GM19467 (cell line): ENCODE data around the gene SLC1A4.
A peak's percentile ranks its signal among the peaks of the same experiment; 100 is the strongest.
"Not testable (repeated sequence)": the region's sequence is repeated elsewhere in the genome, so short reads cannot be mapped to it uniquely, and the experiment has no call there.

Experiments used
- ATAC-seq: cut with Tn5 transposase; IDR thresholded peaks from one replicate; pipeline ENCODE4 v1.9.1; 2021; ENCODE audit warnings: mild to moderate bottlenecking, moderate library complexity; ENCODE audit not compliant: unreplicated experiment

The SLC1A4 gene

DNA sequence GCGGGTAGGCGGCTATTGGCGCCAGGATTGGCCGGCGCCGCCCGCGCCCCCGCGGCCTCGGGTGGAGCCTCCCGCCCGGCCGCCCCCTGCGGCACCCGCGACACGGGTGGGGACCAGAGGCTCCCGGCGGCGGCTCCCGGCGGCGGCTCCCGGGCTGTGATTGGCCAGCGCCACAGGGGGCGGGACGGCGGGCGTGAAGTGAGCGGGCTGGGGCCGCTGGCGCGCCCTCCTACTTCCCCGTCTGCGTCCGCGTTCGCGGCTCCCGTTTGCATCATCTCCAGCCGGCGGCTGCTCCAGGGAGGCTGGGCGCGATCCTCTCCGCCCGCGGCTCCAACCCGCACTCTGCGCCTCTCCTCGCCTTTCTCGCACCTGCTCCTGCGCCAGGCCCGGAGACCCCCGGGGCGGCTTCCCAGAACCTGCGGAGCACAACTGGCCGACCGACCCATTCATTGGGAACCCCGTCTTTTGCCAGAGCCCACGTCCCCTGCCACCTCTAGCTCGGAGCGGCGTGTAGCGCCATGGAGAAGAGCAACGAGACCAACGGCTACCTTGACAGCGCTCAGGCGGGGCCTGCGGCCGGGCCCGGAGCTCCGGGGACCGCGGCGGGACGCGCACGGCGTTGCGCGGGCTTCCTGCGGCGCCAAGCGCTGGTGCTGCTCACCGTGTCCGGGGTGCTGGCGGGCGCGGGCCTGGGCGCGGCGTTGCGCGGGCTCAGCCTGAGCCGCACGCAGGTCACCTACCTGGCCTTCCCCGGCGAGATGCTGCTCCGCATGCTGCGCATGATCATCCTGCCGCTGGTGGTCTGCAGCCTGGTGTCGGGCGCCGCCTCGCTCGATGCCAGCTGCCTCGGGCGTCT, at the start of gene SLC1A4:
Gene SLC1A4 (plus strand): TSS at position 274 of the 856 bp plus-strand sequence. CDS start 245 bp downstream, at position 519.
- peak; percentile 71 for ATAC-seq

DNA sequence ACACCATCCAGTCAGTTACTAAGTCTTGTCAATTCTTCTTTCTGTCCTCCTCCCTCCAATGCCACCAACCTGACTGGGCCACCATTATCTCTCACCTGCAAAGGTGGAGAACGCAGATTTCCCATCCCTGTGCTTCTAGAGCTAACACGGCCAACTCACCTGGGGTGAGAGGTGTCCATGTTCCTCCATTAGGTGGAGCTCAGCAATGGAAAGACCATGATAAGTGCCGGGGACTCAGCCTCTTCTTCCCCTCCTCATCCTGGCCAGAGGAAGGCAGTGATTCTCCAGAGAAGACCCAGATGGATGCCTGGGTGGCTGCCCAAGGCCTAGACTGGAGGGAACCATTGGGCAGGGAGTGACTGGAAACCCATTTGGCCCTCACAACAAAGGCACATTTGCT, 48.1 kb upstream of the SLC1A4 start:
- no peak for ATAC-seq

DNA sequence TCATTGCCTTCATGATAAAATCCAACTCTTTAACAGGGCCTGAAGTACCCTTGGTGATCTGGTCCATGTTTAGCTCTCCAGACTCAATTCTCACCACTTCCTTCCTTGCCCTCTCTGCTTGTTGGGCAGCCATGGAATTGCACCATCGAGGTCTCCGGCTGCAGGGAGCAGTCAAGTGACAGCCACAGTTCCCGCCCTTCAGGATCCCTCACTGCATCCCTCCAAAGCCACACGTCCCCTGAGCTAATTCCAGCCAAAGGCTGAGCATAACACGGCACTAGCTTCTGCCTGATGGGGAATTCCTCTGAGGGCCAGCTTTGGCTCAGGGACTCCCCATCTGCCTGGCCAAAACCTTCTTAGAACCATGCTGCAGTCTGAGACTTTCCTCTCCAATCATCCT, 47.4 kb upstream of the SLC1A4 start:
- ATAC-seq, result no peak

DNA sequence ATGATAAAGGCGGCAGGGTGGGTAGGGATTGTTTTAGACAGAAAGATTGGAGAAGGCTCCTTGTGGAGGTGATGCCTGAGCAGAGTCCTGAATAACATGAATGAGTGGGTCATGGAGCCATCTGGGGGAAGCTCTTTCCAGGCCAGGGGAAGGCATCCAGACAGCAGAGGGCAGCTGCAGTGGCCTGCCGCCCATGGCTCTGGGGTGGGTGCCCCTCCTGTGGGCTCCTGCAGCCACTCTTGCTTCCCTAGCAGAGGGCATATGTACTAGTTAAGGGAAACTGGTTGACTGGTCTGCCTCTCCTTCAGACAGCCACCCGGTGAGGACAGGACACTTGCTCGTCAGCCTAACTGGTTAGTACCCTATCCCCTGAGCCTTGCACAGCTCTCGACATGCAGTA, 46.5 kb upstream of the SLC1A4 start:
- ATAC-seq, result no peak

DNA sequence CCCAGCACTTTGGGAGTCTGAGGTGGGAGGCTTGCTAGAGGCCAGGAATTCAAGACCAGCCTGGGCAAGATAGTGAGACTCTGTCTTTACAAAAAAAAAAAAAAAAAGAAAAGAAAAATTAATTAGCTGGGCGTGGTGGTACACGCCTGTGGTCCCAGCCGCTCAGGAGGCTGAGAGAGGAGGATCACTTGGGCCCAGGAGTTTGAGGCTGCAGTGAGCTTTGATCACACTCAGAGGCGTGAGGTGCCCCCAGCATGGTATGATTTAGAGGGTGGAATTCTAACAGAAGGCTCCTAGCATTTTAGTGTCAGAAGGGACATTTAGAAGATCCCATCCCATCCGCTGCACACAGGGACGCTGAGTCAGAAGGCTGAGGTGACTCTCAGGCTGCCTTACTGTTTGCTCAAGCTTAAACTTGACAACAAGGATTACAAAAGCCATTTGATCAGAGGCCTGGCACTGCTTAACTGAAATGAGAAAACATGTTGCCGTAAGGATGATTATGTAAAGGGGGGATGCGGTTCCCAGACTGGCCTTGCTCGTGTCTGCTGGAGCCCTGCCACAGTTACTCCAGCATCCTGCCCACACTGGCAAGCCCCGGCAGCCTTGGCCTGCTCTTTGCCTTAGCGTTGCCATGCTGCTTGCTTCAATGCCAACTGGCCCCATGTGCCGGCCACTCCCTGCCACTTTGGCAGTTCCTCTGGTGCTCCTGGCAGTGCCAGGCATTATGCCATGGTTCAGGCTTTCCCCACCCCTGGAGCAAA, 45.6 kb upstream of the SLC1A4 start:
- no peak for ATAC-seq

DNA sequence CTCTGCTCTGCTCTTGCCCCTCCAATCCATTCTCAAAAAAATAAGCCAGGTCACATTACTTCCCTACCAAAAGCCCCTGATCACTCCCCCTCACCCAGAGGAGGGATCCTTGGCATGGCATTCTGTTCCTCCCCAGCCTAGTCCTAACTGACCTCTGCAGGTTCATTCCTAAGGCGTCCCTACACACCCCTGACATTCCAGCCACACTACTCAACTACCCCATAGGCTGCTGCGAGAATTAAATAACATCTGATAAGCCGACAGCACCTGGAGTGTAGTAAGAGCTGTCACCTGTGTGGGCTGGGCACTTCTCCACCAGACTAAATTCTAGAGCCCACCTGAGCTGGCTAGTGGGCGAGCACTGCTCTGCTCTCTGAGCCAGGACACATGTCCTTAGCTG, 44.7 kb upstream of the SLC1A4 start:
- ATAC-seq, result no peak

DNA sequence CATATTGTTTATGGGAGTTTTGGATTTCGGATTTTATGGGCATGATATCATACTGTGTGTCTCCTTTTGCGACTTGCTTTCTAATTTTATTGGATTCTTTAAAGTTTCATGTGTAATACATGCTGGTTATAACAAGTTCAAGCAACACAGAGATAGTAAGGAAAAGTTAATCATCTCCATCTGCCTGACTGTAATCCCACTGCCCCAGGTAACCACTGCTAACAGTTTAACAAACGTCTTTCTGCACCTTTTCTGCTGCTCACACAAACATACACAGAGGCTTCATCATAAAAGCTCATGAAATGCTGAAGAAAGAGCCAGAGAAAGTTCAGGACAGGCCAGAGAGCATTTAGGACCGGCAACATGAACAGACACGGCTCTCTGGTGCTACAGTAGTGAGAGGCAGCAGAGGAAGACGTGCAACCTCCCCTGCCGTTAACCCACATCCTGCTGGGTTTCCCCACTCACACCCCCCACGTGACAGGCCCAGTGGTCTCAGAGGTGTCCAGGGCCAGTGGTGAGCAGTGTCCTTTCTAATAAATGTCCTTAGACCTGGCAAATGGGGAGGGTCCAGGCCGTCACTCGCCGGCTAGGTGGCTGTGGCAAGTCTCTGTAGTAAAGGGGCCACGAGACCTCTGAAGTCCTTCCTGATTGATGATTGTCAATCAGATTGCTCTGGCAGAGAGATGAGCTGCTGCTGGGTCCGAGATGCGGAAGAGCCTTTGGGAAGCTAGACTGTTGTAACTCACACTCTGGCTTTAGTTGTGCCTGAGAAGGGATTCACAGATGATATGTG, 43.0 kb upstream of the SLC1A4 start:
- ATAC-seq, result peak; percentile 91

DNA sequence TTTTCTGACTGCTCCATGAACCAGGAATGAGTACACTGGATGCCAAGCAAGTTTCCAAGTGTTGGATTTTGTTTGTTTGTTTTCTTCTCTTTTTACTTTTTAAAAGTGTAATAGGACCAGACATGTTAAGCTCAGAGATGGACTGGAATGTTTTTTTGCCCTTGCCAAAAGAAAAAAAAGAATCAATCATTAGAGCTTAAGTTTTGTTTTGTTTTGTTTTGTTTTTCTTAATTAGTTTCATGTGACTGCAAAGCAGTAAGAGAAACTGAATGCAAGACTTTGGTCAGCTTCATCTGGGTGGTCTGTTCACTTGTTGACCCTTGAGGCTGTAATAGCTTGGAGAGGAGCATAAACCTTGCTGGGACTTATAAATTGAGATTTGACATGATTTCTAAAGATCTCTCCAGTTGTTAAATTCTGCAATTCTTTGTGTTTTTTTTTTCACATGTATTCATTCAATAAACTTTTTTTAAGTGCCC, 42.4 kb upstream of the SLC1A4 start:
- no peak for ATAC-seq

DNA sequence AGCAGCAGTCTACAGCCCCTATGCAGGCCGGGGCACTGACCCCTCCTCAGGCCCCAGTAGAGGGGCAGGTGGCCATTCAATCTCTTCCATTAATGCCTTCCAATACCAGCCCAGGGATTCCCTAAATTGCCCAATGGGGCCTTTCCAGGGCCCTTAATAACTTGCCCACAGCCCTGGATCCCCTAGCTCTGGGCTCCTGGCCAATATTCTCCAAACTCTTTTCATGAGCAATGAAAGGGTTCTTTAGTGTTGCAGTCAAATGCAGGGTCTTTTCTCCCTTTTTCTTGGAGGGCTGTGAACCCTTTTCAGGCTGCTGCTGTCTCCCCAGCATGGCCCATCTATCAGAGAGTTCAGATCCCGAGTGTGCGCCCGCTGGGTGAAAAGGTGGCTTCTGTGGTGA, 41.3 kb upstream of the SLC1A4 start:
- ATAC-seq, result no peak

DNA sequence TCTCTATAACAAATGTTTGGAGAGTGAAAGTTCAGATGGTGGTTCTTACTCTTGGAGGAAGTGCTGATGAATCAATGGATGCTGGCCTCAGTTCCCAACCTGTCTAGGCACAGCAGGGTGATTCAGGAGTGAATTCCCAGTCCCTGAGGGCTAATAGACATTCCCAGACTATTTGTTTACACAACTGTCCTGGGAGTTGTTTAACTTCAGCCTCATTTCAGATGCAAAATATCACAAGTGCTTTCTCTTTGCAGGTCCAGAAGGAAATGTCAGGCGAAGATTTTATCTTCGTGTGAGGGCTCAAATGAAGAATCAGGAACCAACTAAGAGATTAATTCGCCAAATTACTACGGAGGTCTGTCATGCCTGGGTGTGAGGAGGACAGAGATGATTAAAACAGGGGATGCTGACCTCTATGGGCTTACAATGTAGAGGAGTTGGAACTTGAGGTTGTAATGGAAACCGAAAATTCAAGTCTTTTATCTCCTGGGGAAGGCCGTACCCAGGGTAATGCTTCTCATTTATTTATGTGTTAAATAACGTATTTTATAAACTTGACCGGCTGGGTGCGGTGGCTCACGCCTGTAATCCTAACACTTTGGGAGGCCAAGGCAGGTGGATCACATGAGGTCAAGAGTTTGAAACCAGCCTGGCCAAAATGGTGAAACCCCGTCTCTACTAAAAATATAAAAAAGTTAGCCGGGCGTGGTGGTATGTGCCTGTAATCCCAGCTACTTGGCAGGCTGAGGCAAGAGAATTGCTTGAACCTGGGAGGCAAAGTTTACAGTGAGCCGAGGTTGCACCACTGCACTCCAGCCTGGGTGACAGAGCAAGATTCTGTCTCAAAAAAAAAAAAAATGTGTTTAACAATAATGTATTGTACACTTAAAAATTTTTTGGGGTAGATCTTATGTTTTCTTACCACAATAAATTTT, 38.7 kb upstream of the SLC1A4 start:
- no peak for ATAC-seq

DNA sequence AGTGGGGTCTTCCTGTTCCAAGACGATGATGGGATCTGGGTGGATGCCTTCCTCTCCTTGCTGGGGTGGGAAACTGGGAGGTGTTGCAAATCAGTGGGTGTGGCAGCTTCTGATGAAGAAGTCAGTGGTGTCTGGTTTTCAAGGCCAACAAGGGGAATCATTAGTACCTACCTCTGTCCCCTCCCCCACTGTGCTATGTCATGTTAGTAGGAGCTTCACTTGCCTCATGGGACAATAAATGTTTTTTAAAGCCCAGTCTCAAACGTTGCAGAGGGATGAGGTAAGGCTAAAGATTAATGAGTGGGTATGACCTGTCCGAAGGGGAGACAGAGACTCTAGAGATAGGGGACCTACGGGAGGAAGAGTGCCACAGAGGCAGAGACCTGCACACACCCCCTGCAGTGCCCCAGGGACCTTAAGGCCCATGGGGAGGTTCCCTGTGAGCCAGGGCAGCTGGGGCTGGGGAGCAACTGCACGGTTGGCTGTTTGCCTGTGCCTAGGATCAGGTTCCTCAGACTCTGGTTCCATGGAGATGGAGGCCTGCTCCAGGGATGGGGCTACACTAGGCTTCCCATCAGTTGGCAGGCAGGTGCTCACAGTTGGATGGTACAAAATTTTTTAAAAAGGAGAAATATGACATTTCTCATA, 37.8 kb upstream of the SLC1A4 start:
- ATAC-seq, result no peak

DNA sequence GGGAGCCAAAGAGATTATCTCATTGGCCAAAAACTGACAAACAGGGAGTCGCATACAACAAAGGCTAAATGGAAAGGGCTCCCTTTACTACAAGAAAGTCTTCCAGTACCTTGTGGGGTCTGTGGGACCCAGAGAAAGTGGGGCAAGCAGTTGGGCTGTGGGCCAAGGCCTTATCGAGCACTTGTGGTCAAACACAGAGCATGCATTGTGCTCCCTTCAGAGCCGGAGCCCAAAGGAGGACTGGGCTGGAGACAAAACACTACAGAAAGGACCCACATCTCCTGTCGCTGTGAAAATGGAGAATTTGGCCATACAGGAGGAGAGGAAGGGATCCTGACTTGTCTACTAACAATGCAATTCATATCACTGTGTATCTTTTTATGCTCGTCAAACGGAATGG, 37.1 kb upstream of the SLC1A4 start:
- no peak for ATAC-seq

DNA sequence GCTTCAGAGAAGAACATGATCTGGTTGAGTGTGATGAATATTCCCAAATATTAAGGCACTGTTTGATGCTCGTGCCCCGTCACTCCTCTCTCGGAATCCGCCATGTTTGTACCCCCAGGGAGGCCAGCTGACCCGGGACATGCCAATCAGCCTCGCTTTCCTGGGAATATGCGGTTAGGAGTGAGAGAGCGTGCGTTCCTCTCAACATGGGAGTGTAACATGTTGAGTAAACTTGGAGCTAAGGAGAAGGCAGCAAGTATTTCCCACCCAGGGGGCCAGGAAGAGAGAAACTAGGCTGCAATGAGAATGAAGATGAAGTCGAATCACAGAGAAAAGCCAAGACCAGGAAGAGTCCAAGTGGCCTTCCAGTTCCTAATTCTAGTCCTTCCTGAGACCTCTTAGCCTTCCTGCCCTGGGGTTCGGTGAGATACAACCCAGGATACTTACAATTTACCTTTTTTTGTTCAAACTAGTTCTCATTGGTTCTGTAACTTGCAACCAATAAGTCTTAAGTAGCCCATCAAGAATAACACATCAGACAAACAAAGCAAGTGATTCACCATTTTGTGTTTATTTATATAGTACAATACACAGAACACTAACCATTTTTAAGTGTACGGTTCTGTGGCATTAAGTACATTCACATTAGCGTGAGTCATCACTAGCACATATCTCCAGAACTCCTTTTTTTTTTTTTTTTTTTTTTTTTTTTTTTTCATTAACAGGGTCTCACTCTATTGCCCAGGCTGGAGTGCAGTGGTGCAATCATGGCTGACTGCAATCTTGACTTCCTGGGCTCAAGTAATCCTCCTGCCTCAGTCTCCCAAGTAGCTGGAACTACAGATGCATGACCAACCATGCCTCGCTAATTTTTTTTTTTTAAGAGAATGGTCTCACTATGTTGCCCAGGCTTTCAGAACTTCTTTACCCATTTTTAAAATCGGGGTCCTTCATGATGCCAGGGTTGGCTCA, 36.4 kb upstream of the SLC1A4 start:
- ATAC-seq, result no peak

DNA sequence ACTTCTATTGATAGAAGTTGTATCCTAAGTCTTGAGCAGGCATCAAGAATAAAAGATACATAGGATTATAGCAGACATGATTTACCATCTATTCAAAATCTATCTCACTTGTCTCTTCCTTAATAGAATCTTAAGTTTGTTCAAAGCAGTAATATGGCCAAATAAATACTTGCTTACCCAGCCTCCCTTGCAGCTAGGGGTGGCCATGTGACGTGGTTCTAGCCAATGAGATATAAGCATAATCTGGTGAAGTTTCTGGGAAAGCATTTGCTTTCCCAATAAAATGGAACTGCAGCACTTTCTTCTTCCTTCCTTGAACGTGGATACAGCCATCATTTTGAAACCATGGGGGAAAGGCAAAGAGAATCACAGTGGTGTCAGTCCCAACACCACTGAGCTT, 33.7 kb upstream of the SLC1A4 start:
- ATAC-seq, result no peak

DNA sequence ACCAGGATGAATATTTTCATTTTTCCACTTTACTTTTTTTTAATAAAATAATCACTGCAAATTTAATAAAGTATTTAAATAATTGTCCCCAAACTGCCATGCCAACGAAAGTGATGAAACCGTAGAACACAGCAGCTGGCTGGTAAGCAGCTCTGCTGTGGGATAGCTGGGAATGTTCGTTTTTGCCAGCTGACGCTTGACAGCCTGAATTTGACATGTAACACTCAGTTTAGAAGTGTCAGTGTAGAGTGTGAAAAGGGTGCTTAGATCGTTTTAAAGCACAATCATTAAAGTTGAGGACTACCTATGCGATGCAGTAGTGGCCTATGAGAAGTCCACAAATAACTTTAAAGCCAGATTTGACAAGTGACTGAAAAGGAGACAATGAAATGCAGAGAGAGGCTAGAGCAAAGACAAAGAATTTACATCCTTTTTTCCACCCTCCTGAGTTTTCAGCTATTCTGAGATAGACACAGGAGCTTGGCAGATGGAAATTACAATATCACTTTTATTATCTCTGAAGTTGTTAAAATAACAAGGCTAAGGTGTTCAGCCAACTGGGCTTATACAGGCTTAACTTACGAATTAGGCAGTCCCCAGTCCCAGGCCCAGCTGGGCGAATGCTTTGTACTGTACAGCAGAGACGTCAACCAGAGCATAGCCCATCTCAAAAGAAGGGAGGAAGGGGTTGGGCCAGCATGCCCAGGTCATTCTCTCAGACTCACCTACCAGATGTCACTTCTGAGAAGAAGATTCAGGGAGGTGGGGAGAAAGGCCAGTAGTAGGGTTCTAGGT, 31.9 kb upstream of the SLC1A4 start:
- ATAC-seq, result no peak

DNA sequence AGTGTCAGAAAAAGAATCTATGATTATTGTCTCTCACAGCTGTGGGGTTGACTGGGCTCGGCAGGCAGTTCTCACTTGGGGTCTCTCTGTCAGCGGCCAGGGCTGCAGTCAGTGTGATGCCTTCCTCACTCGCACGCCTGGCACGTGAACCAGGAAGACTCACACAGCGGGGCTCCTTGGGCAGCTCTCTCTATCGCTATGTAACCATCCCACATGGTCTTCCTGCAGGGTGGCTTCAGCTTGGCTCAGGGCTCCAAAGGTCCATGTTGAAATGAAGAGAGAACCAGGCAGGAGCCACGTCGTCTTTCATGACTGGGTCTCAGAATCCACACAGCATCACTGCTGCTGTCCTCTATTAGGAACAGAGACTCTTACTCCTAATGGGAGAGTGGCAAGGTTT, 30.6 kb upstream of the SLC1A4 start:
- no peak for ATAC-seq

DNA sequence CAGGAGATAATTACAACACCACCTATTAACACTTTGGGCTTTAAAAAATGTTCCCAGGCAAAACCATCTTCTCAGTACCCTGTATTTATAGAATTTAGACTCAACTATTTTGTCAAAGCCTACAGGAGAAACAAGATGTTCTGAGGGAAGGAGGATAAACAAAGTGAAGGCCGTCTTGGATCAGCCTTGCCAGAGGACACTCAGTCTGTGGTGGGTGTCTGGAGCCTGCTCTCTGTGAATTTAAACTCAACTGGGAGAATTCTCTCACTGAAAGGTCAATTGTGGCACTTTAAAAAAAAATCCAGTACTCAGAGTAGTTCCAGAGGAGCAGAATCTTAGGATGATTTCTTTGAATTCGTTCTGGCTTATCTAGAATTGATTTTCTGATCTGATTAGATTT, 28.4 kb upstream of the SLC1A4 start:
- no peak for ATAC-seq

DNA sequence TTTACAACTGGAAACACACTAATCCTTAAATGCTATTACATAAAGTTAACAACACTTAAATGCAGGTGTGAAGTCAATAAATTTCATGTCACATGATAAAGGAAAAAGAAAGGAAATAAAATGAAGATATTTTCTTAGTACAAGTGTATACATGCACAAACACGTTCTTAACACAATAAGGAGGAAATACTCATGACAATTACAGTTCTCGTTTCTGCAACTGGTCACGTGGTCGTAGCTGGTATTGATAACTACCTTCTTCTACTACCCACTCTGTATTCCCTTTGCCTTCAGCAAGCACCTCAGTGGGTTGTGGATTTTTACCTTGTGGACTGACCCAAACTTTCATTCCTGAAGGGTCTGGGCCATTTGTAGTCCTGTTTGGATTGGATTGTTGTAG, 26.1 kb upstream of the SLC1A4 start:
- not testable (repeated sequence) for ATAC-seq
